Loucy (cell line): ENCODE data around the gene ITGAL.
"Not testable (repeated sequence)": the region's sequence is repeated elsewhere in the genome, so short reads cannot be mapped to it uniquely, and the experiment has no call there.

ENCODE experiments used
- H2AFZ ChIP-seq: fragments of 200-600 bp; sonication (generic); 2 replicates; pipeline ENCODE4 v1.6.0; 2016; ENCODE audit warnings: antibody characterized with exemption, mild to moderate bottlenecking, low read length, moderate library complexity
- H3F3A ChIP-seq: fragments of 200-600 bp; 2 replicates; pipeline ENCODE4 v1.6.0; 2016; ENCODE audit warnings: antibody characterized with exemption, low read depth, mild to moderate bottlenecking
- H3K27me3 ChIP-seq: fragments of 200-600 bp; sonication (generic); 2 replicates; pipeline ENCODE4 v1.6.1; 2014; ENCODE audit warnings: low read length, mild to moderate bottlenecking; ENCODE audit not compliant: insufficient read depth, poor library complexity, severe bottlenecking
- H3K36me3 ChIP-seq: fragments of 200-600 bp; sonication (generic); 2 replicates; pipeline ENCODE4 v1.6.1; 2016; ENCODE audit warnings: low read length; ENCODE audit not compliant: insufficient read depth
- H3K4me1 ChIP-seq: fragments of 200-600 bp; sonication (generic); 2 replicates; pipeline ENCODE4 v1.5.1; 2014; ENCODE audit warnings: low read length, mild to moderate bottlenecking; ENCODE audit not compliant: insufficient read depth, poor library complexity, severe bottlenecking
- H3K4me2 ChIP-seq: fragments of 200-600 bp; sonication (generic); 2 replicates; pipeline ENCODE4 v1.6.0; 2014; ENCODE audit warnings: antibody characterized with exemption, low read length, low read depth, mild to moderate bottlenecking; ENCODE audit not compliant: poor library complexity, severe bottlenecking
- H3K4me3 ChIP-seq: fragments of 200-600 bp; sonication (generic); 2 replicates; pipeline ENCODE4 v1.5.1; 2014; ENCODE audit warnings: low read length, mild to moderate bottlenecking, mixed read lengths; ENCODE audit not compliant: poor library complexity, severe bottlenecking
- H3K79me2 ChIP-seq: fragments of 200-600 bp; sonication (generic); 2 replicates; pipeline ENCODE4 v1.6.1; 2014; ENCODE audit warnings: low read length; ENCODE audit not compliant: insufficient read depth
- H3K9ac ChIP-seq: fragments of 200-600 bp; sonication (generic); 2 replicates; pipeline ENCODE4 v1.6.0; 2014; ENCODE audit warnings: mild to moderate bottlenecking, low read depth, low read length, moderate library complexity; ENCODE audit not compliant: poor library complexity, severe bottlenecking
- H3K9me2 ChIP-seq: fragments of 200-600 bp; sonication (generic); replicated peaks from 2 replicates; pipeline ENCODE4 v1.6.1; 2016; ENCODE audit warnings: low read depth, low read length, mixed read lengths
- H3K9me3 ChIP-seq: fragments of 200-600 bp; sonication (generic); 2 replicates; pipeline ENCODE4 v1.6.1; 2014; ENCODE audit warnings: mild to moderate bottlenecking, antibody characterized with exemption, low read length, low read depth; ENCODE audit not compliant: insufficient read depth
- H4K20me1 ChIP-seq: fragments of 200-600 bp; sonication (generic); 2 replicates; pipeline ENCODE4 v1.6.0; 2014; ENCODE audit warnings: antibody characterized with exemption, low read length, mild to moderate bottlenecking; ENCODE audit not compliant: insufficient read depth, poor library complexity, severe bottlenecking
- EZH2phosphoT487 ChIP-seq: fragments of 200-600 bp; IDR thresholded peaks from 2 replicates; pipeline ENCODE4 v1.6.1; 2018; ENCODE audit warnings: antibody characterized with exemption, mild to moderate bottlenecking, moderate library complexity, borderline replicate concordance
- TF ChIP-seq, protein P1 (sequence below): fragments of 200-600 bp; sonication (generic); conservative IDR thresholded peaks from 2 replicates; pipeline ENCODE4 v1.5.1; 2014; ENCODE audit warnings: mild to moderate bottlenecking, antibody characterized with exemption, low read length

Gene ITGAL

DNA sequence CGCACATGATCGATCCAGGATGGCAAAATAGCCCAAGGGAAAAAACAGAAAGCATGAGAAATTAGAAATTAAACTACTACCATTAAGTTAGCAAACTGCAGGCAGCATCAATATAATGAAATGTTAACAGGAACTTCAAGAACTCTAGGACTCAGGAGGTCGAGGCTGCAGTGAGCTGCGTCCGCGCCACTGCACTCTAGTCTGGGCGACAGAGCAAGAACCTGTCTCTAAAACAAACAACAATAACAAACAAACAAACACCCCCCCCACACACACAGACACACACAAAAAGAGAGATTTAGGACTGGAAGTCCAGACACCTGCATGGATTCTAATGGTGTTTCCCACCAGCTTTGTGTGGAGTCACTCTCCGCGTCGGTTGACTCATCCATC is 26.3 kb upstream of the ITGAL start:
- TF ChIP-seq, protein P1, sequence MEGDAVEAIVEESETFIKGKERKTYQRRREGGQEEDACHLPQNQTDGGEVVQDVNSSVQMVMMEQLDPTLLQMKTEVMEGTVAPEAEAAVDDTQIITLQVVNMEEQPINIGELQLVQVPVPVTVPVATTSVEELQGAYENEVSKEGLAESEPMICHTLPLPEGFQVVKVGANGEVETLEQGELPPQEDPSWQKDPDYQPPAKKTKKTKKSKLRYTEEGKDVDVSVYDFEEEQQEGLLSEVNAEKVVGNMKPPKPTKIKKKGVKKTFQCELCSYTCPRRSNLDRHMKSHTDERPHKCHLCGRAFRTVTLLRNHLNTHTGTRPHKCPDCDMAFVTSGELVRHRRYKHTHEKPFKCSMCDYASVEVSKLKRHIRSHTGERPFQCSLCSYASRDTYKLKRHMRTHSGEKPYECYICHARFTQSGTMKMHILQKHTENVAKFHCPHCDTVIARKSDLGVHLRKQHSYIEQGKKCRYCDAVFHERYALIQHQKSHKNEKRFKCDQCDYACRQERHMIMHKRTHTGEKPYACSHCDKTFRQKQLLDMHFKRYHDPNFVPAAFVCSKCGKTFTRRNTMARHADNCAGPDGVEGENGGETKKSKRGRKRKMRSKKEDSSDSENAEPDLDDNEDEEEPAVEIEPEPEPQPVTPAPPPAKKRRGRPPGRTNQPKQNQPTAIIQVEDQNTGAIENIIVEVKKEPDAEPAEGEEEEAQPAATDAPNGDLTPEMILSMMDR, result no peak
- TF ChIP-seq EZH2phosphoT487, result no peak
- Histone ChIP-seq H3K9me2 (no peaks in the 10 kb centered on the region), H3K9me3 (no peaks in the 10 kb centered on the region), H2AFZ (peak overlapping the region; percentile 81), H3K4me1 (peaks cover 29% of the 10 kb centered on the region), H3K4me3 (peak overlapping the region; percentile 91), H3K9ac (peak overlapping the region; percentile 96), H3K4me2 (peak overlapping the region; percentile 93), H3K79me2 (peaks cover 29% of the 10 kb centered on the region), H3F3A (no peaks in the 10 kb centered on the region), H4K20me1 (peaks cover 24% of the 10 kb centered on the region), H3K27me3 (no peaks in the 10 kb centered on the region), H3K36me3 (no peaks in the 10 kb centered on the region)

DNA sequence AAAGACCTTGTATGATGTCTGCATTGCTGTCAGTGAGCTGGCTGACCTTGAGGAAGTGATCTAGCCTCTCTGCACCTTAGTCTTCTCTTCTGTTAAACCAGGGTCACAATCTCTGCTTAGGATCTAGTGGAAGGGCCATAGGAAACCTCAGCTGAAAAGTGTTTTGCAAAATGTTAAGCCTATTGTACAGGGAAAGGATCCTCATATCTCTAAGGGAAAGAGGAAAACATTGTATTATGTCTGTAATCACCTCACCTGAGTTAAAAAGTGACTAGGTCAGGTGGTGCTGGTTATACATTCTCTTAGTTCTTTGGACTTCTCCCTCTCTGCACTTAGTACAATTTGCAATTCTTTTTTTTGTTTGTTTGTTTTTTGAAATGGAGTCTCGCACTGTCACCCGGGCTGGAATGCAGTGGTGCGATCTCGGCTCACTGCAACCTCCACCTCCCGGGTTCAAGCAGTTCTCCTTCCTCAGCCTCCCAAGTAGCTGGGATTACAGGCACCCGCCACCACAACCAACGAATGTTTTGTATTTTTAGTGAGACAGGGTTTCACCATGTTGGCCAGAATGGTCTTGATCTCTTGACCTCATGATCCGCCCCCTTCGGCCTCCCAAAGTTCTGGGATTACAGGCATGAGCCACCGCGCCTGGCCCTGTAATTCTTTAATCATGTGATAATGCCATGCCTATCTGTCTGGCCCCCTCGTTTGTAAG is 24.9 kb upstream of the ITGAL start:
- no peak overlapping the region; the same call in 1 of the 2 replicates for H2AFZ ChIP-seq
- H3K9me2 ChIP-seq, result no peaks in the 10 kb centered on the region
- no peaks in the 10 kb centered on the region for H3F3A ChIP-seq
- peaks cover 35% of the 10 kb centered on the region for H3K4me1 ChIP-seq
- H3K4me3 ChIP-seq, result no peak overlapping the region
- H4K20me1 ChIP-seq, result peaks cover 24% of the 10 kb centered on the region
- no peak overlapping the region for H3K4me2 ChIP-seq
- peaks cover 29% of the 10 kb centered on the region for H3K79me2 ChIP-seq
- TF ChIP-seq, protein P1, result no peak
- TF ChIP-seq EZH2phosphoT487, result no peak
- no peaks in the 10 kb centered on the region for H3K9me3 ChIP-seq
- no peaks in the 10 kb centered on the region for H3K36me3 ChIP-seq
- no peak overlapping the region for H3K9ac ChIP-seq
- H3K27me3 ChIP-seq, result no peaks in the 10 kb centered on the region

DNA sequence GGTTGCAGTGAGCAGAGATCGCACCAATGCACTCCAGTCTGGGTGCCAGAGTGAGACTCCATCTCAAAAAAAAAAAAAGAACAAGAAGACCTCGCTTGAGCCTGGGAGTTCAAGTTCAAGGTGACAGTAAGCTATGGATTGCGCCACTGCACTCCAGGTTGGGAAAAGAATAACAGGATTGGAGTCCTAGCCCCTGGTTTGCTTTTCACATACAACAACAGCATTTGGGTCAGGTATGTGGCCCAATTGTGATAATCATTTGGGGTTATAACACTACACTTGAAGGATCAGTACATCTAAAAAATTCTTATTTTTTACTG is 23.5 kb upstream of the ITGAL start:
- no peaks in the 10 kb centered on the region for H3K9me3 ChIP-seq
- no peak overlapping the region for H3K4me2 ChIP-seq
- no peak overlapping the region for H3K4me3 ChIP-seq
- TF ChIP-seq, protein P1, result no peak
- H3K27me3 ChIP-seq, result no peaks in the 10 kb centered on the region
- no peaks in the 10 kb centered on the region for H3F3A ChIP-seq
- no peaks in the 10 kb centered on the region for H3K9me2 ChIP-seq
- H3K36me3 ChIP-seq, result no peaks in the 10 kb centered on the region
- no peak overlapping the region for H3K9ac ChIP-seq
- no peak overlapping the region for H2AFZ ChIP-seq
- peaks cover 22% of the 10 kb centered on the region for H3K4me1 ChIP-seq
- H3K79me2 ChIP-seq, result peaks cover 15% of the 10 kb centered on the region
- H4K20me1 ChIP-seq, result peaks cover 11% of the 10 kb centered on the region

DNA sequence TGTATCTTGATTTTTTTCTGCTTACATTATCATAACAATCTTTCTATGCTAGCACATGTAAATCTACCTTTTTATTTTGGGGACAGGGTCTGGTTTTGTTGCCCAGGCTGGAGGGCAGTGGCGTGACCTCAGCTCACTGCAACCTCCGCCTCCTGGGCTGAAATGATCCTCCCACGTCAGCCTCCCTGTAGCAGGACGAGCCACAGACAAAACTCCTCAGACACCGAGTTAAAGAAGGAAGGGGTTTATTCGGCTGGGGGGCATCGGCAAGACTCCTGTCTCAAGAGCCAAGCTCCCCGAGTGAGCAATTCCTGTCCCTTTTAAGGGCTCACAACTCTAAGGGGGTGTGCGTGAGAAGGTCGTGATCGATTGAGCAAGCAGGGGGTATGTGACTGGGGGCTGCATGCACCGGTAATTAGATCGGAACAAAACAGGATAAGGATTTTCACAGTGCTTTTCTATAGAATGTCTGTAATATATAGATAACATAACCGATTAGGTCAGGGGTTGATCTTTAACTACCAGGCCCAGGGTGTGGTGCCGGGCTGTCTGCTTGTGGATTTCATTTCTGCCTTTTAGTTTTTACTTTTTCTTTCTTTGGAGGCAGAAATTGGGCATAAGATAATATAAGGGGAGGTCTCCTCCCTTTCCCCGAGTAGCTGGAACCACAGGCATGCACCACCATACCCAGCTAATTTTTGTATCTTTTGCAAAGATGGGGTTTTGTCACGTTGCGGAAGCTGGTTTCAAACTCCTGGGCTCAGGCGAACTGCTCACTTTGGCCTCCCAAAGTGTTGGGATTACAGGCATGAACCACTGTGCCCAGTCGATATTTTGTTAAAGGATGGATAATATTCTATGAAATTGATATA is 19.6 kb upstream of the ITGAL start:
- H3K4me1 ChIP-seq, result peaks cover 21% of the 10 kb centered on the region
- not testable (repeated sequence) for H3K4me2 ChIP-seq, H2AFZ ChIP-seq, H3K27me3 ChIP-seq, H4K20me1 ChIP-seq, H3K79me2 ChIP-seq, H3K9me3 ChIP-seq, H3K9me2 ChIP-seq, H3K9ac ChIP-seq, H3K36me3 ChIP-seq, H3F3A ChIP-seq, H3K4me3 ChIP-seq
